Measurements from ENCODE around the gene DENND1A. TPM values are rescaled to one million over a fixed set of nuclear protein-coding genes. Genes with fewer than 3 reads are reported as not detected.

The DENND1A gene
- total RNA-seq, 4 donors from 2014 or later = 15.8 to 33.5 (median 23.9) TPM

DNA sequence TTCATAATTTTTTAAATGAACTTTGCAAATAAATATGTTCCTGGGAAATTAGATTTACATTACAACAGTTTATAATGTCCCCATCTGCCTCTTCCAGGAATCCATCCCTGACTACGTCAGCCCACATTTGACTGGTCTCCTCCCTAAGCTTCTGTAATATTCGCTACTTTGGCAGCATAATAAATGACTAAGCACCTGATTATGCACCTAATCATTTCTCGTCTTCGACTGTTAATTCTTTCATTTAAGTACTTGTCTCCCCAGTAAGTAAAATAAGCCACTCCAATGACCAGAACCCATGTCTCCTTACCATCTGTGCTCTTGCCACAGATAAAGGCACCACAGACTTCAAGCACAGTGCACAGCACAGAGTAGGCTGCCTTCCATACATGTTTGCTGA is 122.7 kb downstream of the DENND1A start:
- Histone ChIP-seq H3K9me3 (no peaks in the 10 kb centered on the region), H3K27me3 (no peaks in the 10 kb centered on the region), H3K27ac (no peak overlapping the region), H3K4me3 (no peak overlapping the region), H3K36me3 (no peaks in the 10 kb centered on the region), H3K4me1 (no peaks in the 10 kb centered on the region)
- no peak for DNase-seq (ENCODE audit: low spot score in 2 of 2)
- 76% methylated on average over 4 of the region's 4 CpGs for WGBS
- TF ChIP-seq POLR2AphosphoS5 (IDR thresholded peaks at IDR 0.05) (no peak), EP300 (IDR thresholded peaks at IDR 0.05) (no peak), POLR2A (IDR thresholded peaks at IDR 0.05) (no peak)
- TF ChIP-seq, protein P1, sequence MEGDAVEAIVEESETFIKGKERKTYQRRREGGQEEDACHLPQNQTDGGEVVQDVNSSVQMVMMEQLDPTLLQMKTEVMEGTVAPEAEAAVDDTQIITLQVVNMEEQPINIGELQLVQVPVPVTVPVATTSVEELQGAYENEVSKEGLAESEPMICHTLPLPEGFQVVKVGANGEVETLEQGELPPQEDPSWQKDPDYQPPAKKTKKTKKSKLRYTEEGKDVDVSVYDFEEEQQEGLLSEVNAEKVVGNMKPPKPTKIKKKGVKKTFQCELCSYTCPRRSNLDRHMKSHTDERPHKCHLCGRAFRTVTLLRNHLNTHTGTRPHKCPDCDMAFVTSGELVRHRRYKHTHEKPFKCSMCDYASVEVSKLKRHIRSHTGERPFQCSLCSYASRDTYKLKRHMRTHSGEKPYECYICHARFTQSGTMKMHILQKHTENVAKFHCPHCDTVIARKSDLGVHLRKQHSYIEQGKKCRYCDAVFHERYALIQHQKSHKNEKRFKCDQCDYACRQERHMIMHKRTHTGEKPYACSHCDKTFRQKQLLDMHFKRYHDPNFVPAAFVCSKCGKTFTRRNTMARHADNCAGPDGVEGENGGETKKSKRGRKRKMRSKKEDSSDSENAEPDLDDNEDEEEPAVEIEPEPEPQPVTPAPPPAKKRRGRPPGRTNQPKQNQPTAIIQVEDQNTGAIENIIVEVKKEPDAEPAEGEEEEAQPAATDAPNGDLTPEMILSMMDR (IDR thresholded peaks at IDR 0.05) = no peak

DNA sequence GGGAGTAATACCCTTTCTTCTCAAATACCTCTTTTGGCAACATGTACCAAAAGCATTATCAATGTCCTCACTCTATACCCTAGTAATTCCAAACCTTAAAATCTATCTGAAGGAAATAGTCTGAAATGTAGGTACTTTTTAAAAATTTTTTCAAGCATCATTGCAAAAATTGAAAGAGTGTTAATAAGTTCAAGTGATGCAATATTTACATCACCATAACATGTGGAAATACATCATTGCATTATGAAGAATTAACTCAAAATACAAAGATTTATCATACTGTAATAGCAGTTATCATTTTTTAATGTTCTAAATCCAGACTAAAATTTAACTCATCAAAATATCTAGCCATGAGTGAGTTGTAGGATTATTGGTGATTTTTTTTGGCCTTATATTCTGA is 123.1 kb downstream of the DENND1A start:
- no peaks in the 10 kb centered on the region for H3K4me1 ChIP-seq
- TF ChIP-seq, protein P1 (IDR thresholded peaks at IDR 0.05) = no peak
- TF ChIP-seq POLR2A (IDR thresholded peaks at IDR 0.05) (no peak), EP300 (IDR thresholded peaks at IDR 0.05) (no peak), POLR2AphosphoS5 (IDR thresholded peaks at IDR 0.05) (no peak)
- H3K36me3 ChIP-seq = no peaks in the 10 kb centered on the region
- no peak overlapping the region for H3K4me3 ChIP-seq
- no peaks in the 10 kb centered on the region for H3K27me3 ChIP-seq
- no peaks in the 10 kb centered on the region for H3K9me3 ChIP-seq
- H3K27ac ChIP-seq = no peak overlapping the region
- no peak for DNase-seq (ENCODE audit: low spot score in 2 of 2)

DNA sequence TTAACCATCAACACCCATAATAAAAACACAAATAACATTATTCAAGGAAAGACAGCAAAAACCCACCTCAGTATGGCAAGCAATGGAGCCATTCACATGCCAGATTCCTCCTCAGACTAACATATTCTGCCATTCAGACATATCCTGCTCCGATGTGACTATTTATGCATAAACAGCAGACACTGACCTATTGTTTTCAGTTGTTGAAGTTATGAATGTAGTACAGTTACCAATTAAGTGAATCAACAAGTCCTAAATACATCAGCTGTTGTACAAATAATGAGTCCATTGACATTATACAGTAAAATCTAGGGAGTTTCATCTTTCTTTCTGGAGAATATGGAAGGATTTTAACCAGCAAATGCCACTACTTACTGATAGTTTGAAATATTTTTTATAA is 131.7 kb downstream of the DENND1A start:
- TF ChIP-seq, protein P1 (IDR thresholded peaks at IDR 0.05) = no peak
- no peak for TF ChIP-seq POLR2AphosphoS5 (IDR thresholded peaks at IDR 0.05)
- TF ChIP-seq POLR2A (IDR thresholded peaks at IDR 0.05) = no peak
- TF ChIP-seq EP300 (IDR thresholded peaks at IDR 0.05) = no peak
- WGBS = 78% methylated on average over 1 of the region's 1 CpG
- Histone ChIP-seq H3K4me3 (no peak overlapping the region), H3K9me3 (no peaks in the 10 kb centered on the region), H3K27me3 (no peaks in the 10 kb centered on the region), H3K36me3 (no peaks in the 10 kb centered on the region), H3K4me1 (peaks cover 3% of the 10 kb centered on the region), H3K27ac (no peak overlapping the region)
- no peak for DNase-seq (ENCODE audit: low spot score in 2 of 2)

DNA sequence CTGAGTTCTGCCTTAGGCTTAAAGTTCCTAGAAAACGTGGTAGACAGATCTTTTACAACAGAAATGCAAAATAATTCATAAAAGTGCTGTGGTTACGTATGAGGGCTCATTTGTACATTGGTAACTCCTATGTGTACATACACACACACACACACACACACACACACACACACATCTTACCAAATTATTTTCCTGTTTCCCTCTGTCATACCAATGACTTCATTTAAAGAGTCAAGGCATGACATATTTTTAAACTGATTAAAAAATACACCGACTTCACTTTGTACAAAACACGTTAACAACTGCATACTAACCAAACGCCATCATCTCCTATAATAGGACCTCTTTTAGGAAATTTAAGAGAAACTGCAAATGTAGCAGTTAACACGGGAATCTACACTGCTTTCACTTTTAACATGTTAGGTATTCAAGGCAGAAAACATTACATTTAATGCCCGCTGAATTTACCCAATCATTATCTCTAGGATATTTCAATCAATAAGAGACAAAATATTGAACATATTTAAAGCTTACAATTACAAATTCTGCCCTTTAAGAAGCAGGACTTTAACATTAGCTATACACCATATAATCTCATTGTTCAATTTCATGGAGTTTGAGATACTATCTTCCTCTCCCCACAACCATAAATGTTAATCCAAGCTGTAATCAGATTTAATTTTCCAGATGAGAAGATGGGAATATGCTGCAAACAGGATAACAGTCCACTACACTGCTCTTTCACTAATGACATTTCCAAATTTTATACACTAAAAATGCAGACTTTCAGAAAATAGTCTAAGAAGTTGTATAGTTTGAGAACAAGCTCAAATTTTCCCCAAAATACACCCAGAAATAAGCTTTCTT is 133.1 kb downstream of the DENND1A start:
- 67% methylated on average over 7 of the region's 7 CpGs for whole genome bisulfite sequencing
- TF ChIP-seq, protein P1 (IDR thresholded peaks at IDR 0.05) = no peak
- TF ChIP-seq EP300 (IDR thresholded peaks at IDR 0.05) = no peak
- no peak for TF ChIP-seq POLR2AphosphoS5 (IDR thresholded peaks at IDR 0.05)
- no peak for TF ChIP-seq POLR2A (IDR thresholded peaks at IDR 0.05)

DNA sequence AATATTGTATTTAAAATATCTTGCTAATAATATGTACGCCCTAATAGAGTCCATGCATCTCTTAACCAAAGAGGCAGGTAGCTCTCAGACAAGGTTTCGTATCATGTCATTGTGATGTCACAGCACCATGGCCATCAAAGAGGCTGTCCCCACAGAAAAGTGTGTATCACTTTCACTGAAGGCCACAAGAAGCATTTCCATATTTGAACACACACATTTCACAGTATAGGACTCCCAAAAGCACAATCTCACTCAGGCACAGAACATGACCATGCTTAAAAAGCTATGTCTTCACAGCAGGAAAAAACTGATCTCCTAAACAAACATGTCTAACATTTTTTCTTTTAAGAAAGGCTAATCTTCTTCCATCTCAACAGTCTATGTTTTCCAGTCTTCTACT is 133.8 kb downstream of the DENND1A start:
- Histone ChIP-seq H3K4me3 (no peak overlapping the region), H3K27me3 (no peaks in the 10 kb centered on the region), H3K9me3 (no peaks in the 10 kb centered on the region), H3K27ac (no peak overlapping the region), H3K4me1 (peaks cover 3% of the 10 kb centered on the region), H3K36me3 (no peaks in the 10 kb centered on the region)
- no peak for DNase-seq (ENCODE audit: low spot score in 2 of 2)
- TF ChIP-seq EP300 (IDR thresholded peaks at IDR 0.05) (no peak), POLR2AphosphoS5 (IDR thresholded peaks at IDR 0.05) (no peak), POLR2A (IDR thresholded peaks at IDR 0.05) (no peak)
- TF ChIP-seq, protein P1 (IDR thresholded peaks at IDR 0.05) = no peak
- 93% methylated on average over 2 of the region's 2 CpGs for WGBS

More for the DNA sequence above, 133.1 kb downstream of the DENND1A start:
- H3K4me1 ChIP-seq = peaks cover 3% of the 10 kb centered on the region
- no peaks in the 10 kb centered on the region for H3K36me3 ChIP-seq
- no peaks in the 10 kb centered on the region for H3K27me3 ChIP-seq
- H3K27ac ChIP-seq = no peak overlapping the region
- H3K4me3 ChIP-seq = no peak overlapping the region
- no peaks in the 10 kb centered on the region for H3K9me3 ChIP-seq
- no peak for DNase-seq (ENCODE audit: low spot score in 2 of 2)
